ENCODE results near the gene CCDC107.

The CCDC107 gene

GRCh38 chr9:35657546-35658136 lies 451 bp upstream of the CCDC107 start, which contains the start of gene RMRP:
Gene RMRP, minus strand, starts transcription at chr9:35658019.
- TF ChIP-seq CTCF (IDR thresholded peaks at IDR 0.05; ENCODE audit: low read depth, low read length, missing control alignments): peak; percentile 21
- peak; percentile 98 for DNase-seq (ENCODE audit: low read depth)
- peak within 1 kb of the TSS; percentile 83 for H3K4me3 ChIP-seq (ENCODE audit: low read depth, low read length)

- no peak for DNase-seq (ENCODE audit: low read depth)
- H3K4me3 ChIP-seq (ENCODE audit: low read depth, low read length): peak overlapping the region; percentile 83
- TF ChIP-seq CTCF (IDR thresholded peaks at IDR 0.05; ENCODE audit: low read depth, low read length, missing control alignments): no peak
Measured at GRCh38 chr9:35658968-35659220, 802 bp downstream of the CCDC107 start.

GRCh38 chr9:35659340-35659739 lies 1.2 kb downstream of the CCDC107 start:
- no peak for DNase-seq (ENCODE audit: low read depth)
- H3K4me3 ChIP-seq (ENCODE audit: low read depth, low read length): peak overlapping the region; percentile 83
- TF ChIP-seq CTCF (IDR thresholded peaks at IDR 0.05; ENCODE audit: low read depth, low read length, missing control alignments): no peak

- no peak for TF ChIP-seq CTCF (IDR thresholded peaks at IDR 0.05; ENCODE audit: low read depth, low read length, missing control alignments)
- DNase-seq (ENCODE audit: low read depth): no peak
- no peak overlapping the region for H3K4me3 ChIP-seq (ENCODE audit: low read depth, low read length)
Measured at GRCh38 chr9:35660966-35661415, 2.9 kb downstream of the CCDC107 start.

GRCh38 chr9:35661756-35662350 lies 3.8 kb downstream of the CCDC107 start:
- H3K4me3 ChIP-seq (ENCODE audit: low read depth, low read length): no peak overlapping the region
- no peak for TF ChIP-seq CTCF (IDR thresholded peaks at IDR 0.05; ENCODE audit: low read depth, low read length, missing control alignments)

GRCh38 chr9:35662437-35662836 lies 4.3 kb downstream of the CCDC107 start:
- no peak overlapping the region for H3K4me3 ChIP-seq (ENCODE audit: low read depth, low read length)
- no peak for DNase-seq (ENCODE audit: low read depth)
- TF ChIP-seq CTCF (IDR thresholded peaks at IDR 0.05; ENCODE audit: low read depth, low read length, missing control alignments): no peak

More at GRCh38 chr9:35661756-35662350, 3.8 kb downstream of the CCDC107 start:
- no peak for DNase-seq (ENCODE audit: low read depth)
